SK-MEL-5 (cell line): Measurements from ENCODE around the gene NUP205. TPM values are rescaled to one million over a fixed set of nuclear protein-coding genes. Genes with fewer than 3 reads are reported as not detected.

Experiments used
- DNase-seq: peaks from one replicate; pipeline ENCODE4 v3.0.0-alpha.2; 2016; ENCODE audit warnings: low read depth, low spot score
- in situ Hi-C: cut with HindIII; loops from 2 replicates; pipeline ENCODE4 v1.10.0; 2016; ENCODE audit warnings: low sequenced_read_pairs, high pct_unique_total_duplicates, low pct_unique_long_range_greater_than_20kb
- total RNA-seq: library from RNA; depleted of rRNA; stranded (reverse); fragments of >200 nt; shearing (Covaris generic); gene quantifications from 2 replicates; pipeline ENCODE4 v1.2.3, GENCODE V29; 2014

The NUP205 gene
- total RNA-seq, 1 experiment from 2014 or later, result 121 TPM

DNA sequence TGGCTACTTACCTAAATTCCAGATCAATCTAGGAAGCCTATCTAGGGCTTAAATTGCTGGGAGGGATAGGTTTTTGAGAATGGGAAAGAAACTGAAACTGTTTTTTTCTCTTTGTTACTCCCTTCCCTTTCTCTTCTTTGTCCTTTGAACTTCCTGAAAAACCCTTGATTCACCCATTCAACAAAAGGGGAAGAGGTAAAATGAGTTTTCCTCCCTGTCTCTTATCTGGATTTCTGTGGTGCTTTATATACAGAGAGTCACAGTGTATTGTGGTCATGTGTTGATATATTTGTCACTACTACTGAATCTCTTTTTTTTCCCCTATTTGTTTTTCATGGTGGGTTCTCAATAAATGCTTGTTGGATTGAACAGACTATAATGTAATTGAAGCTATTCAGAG lies 19.8 kb upstream of the NUP205 start:
- DNase-seq, result peak; percentile 16
- in situ Hi-C loops, result no loop called here

DNA sequence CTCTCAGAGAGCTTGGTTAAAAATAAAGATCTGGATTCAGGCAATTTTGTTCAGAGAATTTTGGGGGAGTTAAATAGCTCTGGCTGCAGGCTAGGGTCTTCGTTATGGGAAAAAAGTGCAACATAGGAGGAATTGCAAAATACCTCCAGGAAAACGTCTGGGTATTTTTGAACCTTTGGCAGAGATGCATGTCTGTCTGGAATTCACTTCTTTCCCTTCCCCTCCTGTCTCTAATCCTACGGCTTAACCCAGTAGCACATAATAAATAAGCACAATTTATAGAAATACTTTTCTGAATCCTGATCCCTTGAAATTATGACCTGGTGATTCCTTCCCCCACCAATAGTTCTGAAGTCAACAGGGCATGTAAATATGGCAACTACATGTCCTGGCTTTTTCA lies 19.3 kb upstream of the NUP205 start:
- in situ Hi-C loops, result no loop called here
- no peak for DNase-seq

DNA sequence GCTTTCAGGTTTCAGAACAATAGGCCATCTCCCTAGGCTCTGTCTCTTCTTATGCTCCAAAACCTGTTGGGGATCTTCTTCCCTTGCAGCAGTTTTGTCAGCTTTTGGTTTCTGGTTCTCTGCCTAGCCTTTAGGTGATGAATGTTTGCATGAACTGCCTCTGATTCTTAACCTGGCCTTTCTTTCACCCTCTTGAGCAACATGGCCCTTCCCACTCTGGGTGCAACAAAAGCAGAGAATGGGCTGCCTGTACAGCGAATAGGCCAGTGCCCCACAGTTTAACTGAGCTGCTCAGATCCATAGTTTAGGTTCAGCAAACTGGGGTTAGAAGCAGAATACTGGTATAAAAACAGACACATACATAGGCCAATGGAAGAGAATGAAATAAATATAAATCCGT lies 18.1 kb upstream of the NUP205 start:
- in situ Hi-C loops, result no loop called here
- DNase-seq, result no peak

DNA sequence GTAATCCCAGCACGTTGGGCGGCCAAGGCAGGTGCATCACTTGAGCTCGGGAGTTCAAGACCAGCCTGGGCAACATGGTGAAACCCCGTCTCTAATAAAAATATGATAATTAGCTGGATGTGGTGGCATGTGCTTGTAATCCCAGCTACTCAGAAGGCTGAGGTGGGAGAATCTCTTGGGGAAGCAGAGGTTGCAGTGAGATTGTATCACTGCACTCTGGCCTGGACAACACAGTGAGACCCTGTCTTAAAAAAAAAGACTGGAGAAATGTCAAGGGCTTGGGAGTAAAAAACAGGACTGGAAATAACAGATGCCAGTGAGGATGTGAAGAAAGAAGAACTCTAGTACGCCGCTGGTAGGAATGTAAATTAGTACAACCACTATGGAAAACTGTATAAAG lies 16.7 kb upstream of the NUP205 start:
- in situ Hi-C loops, result no loop called here
- DNase-seq, result no peak

DNA sequence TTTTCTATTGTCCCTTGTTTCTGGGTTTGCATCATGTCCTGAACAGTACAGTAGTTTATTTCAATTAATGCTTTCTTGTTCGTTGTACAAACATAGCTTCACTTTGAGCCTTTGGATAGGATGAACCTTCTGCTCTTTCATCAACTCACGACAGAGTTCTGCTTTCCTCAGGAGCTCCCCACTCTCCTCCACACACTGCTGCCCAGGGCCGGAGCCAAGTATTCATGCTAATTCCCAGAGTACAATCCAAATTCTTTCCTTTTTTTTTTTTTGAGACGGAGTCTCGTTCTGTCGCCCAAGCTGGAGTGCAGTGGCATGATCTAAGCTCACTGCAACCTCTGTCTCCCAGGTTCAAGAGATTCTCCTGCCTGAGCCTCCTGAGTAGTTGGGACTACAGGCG lies 7.5 kb upstream of the NUP205 start:
- in situ Hi-C loops, result no loop called here

DNA sequence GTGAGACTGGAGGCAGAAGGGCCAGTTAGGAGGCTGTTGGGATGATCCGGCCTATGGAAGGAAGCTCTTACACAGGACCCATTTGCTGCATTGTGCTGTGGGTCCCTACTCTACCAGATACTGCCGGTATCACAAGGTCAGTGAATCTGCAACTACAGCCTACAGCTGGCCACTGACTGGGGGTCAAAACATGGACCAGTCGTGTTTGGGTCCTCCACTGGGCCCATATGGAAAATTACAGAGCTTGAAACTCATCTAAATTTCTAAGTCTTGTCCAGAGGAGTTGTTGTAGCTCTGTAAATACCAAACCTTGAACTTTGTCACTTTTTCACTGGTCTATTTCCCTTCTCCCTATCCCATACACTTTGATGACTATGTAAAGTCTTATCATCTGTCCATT lies 5.6 kb upstream of the NUP205 start:
- in situ Hi-C loops, result no loop called here

More for the DNA sequence above, 7.5 kb upstream of the NUP205 start:
- DNase-seq, result no peak

DNA sequence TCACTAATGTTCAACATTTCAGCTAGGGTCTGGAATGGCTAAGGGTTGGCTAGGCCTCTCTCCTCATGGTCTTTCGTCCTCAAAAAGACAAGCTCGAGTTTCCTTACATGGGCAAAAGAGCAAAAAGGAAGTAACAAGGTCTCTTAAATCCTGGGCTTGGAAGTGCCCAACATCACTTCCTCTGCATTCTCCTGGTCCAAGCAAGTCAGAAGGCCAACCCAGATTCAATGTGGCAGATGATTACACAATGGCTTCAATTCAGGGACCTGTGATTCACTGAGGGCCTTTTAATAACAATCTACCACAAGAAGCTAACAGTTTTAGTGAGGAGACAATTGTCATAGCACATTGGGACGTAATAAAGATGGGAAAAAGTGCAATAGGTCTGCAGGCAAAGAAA lies 4.4 kb upstream of the NUP205 start:
- in situ Hi-C loops, result no loop called here
- DNase-seq, result peak; percentile 17

More for the DNA sequence above, 5.6 kb upstream of the NUP205 start:
- DNase-seq, result no peak

DNA sequence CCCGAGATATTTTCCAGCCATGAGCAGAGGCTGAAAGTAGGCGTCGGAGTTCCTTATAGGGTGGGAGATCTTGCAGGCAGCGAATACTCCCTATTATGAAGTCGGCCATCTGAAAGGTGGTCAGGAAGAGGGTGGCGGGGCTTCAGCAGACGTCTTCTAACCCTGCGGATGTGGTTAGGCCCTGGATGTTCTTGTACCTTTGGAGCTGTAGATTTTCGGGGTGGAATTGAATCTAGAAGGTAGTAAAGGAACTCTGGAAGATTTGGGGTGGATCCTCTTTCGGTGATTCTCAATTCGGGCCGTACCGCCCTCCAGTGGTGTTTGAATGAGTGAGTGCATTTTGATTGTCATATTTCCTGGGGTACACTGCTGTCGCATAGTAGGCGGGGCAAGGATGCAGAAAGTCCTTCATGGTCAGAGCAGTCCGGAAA lies 635 bp downstream of the NUP205 start:
- in situ Hi-C loops, result no loop called here
- DNase-seq, result peak; percentile 74

DNA sequence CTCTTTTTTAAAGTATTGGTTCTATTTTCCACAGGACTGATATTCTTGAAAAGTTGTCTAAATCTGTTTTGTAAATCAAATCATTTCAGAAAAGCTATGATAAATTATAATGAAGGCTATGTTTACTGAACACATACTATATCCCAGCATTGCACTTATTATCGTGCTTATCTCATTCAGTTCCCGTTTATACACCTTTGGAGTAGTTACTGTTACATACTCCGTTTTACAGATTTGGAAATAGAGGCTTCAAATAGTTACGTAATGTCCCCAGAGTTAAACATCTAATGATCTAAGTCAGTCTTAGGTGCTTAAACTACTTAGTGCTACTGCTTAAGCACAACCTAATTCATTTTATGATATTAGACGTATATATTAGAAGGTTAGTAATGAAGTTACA lies 1.2 kb downstream of the NUP205 start:
- in situ Hi-C loops, result no loop called here
- no peak for DNase-seq

DNA sequence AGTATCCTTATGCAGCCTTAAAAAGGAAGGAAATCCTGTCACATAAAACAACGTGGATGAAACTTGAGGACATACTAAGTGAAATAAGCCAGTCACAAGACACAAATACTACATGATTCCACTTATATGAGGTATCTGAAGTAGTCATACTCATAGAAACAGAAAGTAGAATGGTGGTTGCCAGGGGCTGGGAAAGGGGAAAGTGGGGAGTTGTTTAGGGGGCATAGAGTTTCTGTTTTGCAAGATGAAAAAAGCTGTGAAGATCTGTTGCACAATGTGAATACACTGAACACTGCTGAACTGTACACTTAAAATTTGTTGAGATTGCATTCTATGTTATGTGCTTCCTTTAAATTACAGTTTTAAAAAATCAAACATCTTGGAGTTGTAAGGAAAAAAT lies 2.9 kb downstream of the NUP205 start:
- DNase-seq, result no peak
- in situ Hi-C loops, result no loop called here

DNA sequence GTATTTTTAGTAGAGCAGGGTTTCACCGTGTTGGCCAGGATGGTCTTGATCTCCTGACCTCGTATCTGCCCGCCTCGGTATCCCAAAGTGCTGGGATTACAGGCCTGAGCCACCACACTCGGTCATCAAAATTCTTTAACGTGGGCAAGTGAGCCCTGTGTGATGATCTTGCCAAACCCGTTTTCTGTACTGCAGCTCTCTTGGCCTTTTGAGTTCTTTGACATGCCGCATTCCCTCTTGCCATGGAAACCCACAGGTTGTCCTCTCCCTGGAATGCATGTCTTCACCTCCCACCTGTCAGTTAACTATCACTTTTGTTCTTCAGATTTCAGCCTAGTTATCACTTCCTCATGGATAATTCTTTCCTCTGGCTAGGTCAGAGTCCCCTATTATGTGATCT lies 5.0 kb downstream of the NUP205 start:
- DNase-seq, result no peak
- in situ Hi-C loops, result no loop called here

DNA sequence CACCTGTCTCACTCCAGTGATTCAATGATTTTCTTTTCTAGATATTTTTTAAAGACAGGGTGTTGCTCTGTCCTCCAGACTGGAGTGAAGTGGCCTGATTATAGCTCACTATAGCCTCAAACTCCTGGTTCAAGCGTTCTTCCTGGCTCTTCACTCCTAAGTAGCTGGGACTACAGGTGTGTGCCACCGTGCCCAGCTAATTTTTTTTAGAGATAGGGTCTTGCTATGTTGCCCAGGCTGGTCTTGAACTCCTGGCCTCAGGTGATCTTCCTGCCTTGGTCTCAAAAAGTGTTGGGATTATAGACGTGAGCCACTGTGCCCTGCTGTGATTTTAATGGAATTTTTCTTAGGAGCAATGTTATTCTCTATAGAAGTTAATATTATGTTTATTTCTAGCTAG lies 14.1 kb downstream of the NUP205 start:
- in situ Hi-C loops, result no loop called here
- no peak for DNase-seq

DNA sequence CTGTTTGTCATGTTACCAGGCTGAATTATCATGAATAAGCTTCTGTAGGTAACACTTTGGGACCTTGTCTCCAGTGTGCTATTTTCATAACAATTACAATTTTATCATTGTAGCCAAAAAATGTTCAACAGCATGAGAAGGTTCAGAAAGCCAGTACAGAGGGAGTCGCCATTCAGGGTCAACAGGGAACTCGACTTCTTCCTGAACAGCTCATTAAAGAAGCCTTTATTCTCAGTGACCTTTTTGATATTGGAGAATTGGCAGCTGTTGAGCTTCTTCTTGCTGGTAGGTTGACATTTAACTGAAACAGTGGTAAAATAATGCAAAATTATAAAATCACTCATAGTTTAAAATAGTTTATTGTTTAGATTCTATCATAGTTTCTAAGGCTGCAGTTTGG lies 15.8 kb downstream of the NUP205 start:
- DNase-seq, result peak; percentile 88
- in situ Hi-C loops, result no loop called here

DNA sequence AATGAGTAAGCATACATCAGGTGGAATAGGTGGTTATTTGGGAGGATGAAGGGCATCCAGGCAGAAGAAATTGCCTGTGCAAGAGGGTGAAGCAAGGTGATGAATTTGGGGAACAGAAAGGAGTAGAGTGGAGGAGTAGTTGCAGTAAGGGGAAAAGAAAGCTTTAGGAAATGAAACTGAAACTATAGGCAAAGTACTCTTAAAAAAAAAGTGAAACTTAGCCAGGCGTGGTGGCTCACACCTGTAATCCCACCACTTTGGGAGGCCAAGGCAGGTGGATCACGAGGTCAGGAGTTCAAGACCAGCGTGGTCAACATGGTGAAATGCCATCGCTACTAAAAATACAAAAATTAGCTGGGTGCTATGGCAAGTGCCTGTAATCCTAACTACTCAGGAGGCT lies 17.6 kb downstream of the NUP205 start:
- DNase-seq, result no peak
- in situ Hi-C loops, result no loop called here

DNA sequence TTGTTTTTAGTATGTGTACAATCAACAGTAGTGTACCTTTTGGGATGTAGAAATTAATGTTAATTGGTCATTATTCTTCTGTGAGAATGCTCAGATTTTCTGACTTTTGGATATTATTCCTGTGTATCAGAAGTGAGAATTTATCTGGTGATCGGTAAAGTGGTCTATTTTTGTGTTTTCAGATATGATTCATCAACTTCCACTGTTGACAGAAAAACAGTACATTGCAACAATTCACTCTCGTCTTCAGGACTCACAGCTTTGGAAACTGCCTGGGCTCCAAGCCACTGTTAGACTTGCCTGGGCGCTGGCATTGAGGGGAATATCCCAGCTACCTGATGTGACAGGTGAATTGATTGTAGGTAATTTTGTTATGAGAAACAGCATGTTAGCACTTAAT lies 20.9 kb downstream of the NUP205 start:
- in situ Hi-C loops, result no loop called here
- no peak for DNase-seq

DNA sequence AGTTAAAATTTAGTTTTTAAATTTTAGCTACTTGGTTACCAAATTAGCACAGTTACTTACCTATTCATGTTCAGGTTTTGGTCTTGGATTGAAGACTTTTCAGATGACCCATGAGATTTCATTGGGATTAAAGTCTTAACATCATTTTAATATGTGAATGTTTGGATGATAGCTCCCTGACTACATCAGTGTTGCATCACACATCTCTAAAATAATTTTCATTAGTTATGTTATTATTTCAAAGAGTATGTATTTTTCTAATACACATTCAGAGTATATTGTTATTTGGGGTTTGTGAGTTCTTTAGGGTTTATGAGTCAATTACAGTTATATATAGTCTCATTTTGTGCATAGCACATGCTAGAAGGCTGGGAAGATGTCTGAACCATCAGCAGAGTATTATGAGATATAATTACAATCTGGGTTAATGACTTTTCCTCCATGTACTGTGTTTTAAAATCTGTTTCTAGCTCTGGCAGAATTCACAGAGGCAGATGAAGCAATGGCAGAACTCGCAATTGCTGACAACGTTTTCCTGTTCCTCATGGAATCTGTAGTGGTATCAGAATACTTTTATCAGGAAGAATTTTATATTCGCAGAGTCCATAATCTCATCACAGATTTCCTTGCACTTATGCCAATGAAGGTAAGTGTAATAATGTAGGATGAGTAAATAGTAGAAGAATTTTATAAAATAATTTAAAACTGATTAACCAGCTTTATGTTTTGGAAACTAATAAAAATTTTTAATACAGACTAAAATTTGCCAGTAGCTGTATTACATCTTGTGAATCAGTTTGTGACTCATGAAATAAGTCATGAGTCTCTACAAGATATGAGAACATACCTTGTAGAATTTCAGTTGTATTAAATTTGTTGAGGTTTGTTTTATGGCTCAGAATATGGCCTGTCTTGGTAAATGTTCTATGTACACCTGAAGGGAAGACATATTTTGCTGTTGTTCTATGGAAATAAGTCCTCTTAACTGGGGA lies 26.9 kb downstream of the NUP205 start:
- in situ Hi-C loops, result no loop called here
- no peak for DNase-seq

DNA sequence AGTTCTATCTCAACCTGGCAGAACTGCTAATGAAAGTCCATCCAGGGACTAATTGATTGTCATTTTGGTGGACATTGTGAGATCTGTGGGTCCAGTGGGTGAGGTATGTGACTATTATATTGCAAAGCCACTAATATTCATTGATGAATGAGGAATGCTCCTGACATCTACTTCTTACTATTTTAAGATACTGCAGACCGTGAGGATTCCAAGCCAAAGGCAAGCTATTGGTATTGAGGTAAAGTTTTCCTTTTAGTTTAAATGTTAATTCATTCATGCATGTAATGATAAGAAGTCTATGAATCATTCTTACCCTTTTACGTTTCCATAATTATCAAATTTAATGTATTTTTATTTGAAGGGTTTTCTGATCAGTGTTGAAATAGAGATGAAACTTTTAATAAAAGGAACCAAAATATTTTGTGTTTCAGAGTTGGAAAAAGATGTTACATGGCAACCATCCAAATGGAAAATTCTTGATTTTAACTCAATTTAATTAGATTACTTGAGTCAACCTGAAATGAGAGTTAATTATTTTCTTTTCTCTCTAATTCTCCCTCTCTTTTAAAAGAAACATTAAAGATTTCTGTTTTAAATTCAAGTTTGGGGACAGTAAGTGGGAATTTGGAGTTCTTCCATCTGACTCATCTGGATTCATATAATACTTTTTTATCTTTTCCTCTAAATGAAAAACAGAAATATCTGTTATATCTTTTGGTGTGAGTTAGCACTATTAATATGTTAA lies 39.6 kb downstream of the NUP205 start:
- in situ Hi-C loops, result no loop called here
- DNase-seq, result no peak

DNA sequence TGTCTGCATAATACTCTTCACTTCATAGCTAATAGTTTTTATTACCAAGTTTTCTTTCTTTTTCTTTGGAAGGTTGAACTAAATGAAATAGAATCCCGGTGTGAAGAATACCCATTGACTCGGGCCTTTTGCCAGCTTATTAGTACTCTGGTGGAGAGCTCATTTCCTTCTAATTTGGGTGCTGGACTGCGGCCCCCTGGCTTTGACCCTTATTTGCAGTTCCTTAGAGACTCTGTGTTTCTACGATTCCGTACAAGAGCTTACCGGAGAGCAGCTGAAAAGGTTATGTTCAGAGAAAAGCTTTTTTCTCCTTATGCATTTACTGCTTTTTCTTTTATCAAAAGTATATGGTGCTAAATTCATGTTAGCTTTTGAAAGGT lies 40.2 kb downstream of the NUP205 start:
- no peak for DNase-seq
- in situ Hi-C loops, result no loop called here

DNA sequence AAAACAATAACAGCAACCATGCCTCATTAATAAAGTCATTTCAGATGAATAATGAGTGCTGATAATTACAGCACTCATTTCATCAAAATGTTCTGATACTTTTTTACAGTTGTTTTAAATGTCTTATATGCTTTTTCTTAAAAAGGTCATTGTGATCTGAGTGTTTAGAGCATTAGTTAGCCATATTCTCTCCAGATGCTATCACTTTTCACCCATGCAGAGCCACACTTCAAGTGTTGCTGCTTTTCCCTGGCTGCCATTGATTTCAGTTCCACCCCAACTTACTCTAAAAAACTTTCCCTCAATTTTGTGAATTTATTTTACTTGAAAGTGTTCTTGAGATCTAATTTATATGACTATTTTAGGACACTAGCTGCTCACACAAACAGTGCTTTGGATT lies 41.8 kb downstream of the NUP205 start:
- in situ Hi-C loops, result no loop called here

More for the DNA sequence above, 41.8 kb downstream of the NUP205 start:
- no peak for DNase-seq
